GM19025 (cell line): ENCODE measurements around the gene PRKAG1.

Experiments
- ATAC-seq: cut with Tn5 transposase; IDR thresholded peaks from one replicate; pipeline ENCODE4 v1.9.1; 2021; ENCODE audit warnings: mild to moderate bottlenecking, low read depth, moderate library complexity; ENCODE audit not compliant: unreplicated experiment

The PRKAG1 gene

GRCh38 chr12:49050507-49051372, 32.2 kb upstream of the PRKAG1 start:
- ATAC-seq: no peak

GRCh38 chr12:49049566-49050224, 31.1 kb upstream of the PRKAG1 start:
- ATAC-seq: no peak

GRCh38 chr12:49048953-49049352, 30.4 kb upstream of the PRKAG1 start:
- ATAC-seq: no peak

GRCh38 chr12:49046129-49046895, 27.7 kb upstream of the PRKAG1 start:
- ATAC-seq: no peak

GRCh38 chr12:49044660-49045059, 26.1 kb upstream of the PRKAG1 start:
- no peak for ATAC-seq

GRCh38 chr12:49043856-49044258, 25.3 kb upstream of the PRKAG1 start:
- no peak for ATAC-seq

GRCh38 chr12:49043241-49043640, 24.7 kb upstream of the PRKAG1 start:
- no peak for ATAC-seq

GRCh38 chr12:49041881-49042484, 23.4 kb upstream of the PRKAG1 start:
- no peak for ATAC-seq

GRCh38 chr12:49041036-49041880, 22.7 kb upstream of the PRKAG1 start:
- ATAC-seq: no peak

- no peak for ATAC-seq
Observed at GRCh38 chr12:49040364-49040855, 21.8 kb upstream of the PRKAG1 start.

GRCh38 chr12:49039421-49040363, 21.1 kb upstream of the PRKAG1 start:
- ATAC-seq: no peak

- ATAC-seq: no peak
Observed at GRCh38 chr12:49038291-49038955, 19.8 kb upstream of the PRKAG1 start.

GRCh38 chr12:49037947-49038237, 19.3 kb upstream of the PRKAG1 start:
- no peak for ATAC-seq

GRCh38 chr12:49037111-49037946, 18.8 kb upstream of the PRKAG1 start:
- no peak for ATAC-seq

- ATAC-seq: no peak
Observed at GRCh38 chr12:49036029-49036428, 17.5 kb upstream of the PRKAG1 start.

GRCh38 chr12:49034286-49034622, 15.7 kb upstream of the PRKAG1 start:
- no peak for ATAC-seq

GRCh38 chr12:49033611-49034285, 15.2 kb upstream of the PRKAG1 start:
- ATAC-seq: no peak
